ENCODE measurements around the gene SOCS3.

SOCS3 gene

DNA sequence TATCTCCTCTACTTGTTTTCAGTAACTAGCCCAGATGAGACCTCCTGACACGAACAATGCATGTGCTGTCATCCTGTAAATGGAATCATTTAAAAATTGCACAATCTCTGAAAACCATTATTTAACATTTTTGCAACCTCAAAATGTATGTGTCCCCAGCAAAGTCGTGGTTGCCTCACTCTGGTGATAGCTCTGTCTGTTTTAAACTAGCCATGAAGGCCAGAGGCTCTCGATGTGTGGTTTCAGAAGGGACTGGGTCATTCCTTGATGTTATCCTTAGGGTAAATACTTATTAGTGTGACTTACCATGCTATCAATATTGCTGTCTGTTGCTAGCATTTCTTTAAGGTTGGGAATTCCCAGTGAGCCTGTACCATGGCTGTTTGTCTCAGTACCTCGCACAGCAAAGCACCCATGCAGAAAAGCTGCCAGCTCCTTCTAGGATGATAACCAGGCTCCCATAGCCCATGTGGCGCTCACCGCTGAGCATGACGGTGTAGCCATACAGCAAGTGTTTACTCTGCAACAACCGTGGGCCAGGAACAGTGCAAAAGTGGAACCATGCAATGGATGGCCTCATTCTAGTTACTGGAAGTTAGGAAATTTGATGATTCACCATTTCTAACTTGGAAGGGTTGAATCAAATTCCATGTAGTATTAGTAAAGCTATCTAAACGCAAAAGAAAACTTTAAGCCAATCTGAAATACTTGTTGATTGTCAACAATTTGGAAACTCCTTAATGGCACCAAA is 15.7 kb upstream of the SOCS3 start:
- H3K4me3 ChIP-seq (ENCODE audit: low read depth, low read length), result no peak overlapping the region
- DNase-seq (ENCODE audit: low read depth), result no peak
- TF ChIP-seq, protein P1, sequence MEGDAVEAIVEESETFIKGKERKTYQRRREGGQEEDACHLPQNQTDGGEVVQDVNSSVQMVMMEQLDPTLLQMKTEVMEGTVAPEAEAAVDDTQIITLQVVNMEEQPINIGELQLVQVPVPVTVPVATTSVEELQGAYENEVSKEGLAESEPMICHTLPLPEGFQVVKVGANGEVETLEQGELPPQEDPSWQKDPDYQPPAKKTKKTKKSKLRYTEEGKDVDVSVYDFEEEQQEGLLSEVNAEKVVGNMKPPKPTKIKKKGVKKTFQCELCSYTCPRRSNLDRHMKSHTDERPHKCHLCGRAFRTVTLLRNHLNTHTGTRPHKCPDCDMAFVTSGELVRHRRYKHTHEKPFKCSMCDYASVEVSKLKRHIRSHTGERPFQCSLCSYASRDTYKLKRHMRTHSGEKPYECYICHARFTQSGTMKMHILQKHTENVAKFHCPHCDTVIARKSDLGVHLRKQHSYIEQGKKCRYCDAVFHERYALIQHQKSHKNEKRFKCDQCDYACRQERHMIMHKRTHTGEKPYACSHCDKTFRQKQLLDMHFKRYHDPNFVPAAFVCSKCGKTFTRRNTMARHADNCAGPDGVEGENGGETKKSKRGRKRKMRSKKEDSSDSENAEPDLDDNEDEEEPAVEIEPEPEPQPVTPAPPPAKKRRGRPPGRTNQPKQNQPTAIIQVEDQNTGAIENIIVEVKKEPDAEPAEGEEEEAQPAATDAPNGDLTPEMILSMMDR (IDR thresholded peaks at IDR 0.05; ENCODE audit: low read depth, low read length, missing control alignments), result no peak

DNA sequence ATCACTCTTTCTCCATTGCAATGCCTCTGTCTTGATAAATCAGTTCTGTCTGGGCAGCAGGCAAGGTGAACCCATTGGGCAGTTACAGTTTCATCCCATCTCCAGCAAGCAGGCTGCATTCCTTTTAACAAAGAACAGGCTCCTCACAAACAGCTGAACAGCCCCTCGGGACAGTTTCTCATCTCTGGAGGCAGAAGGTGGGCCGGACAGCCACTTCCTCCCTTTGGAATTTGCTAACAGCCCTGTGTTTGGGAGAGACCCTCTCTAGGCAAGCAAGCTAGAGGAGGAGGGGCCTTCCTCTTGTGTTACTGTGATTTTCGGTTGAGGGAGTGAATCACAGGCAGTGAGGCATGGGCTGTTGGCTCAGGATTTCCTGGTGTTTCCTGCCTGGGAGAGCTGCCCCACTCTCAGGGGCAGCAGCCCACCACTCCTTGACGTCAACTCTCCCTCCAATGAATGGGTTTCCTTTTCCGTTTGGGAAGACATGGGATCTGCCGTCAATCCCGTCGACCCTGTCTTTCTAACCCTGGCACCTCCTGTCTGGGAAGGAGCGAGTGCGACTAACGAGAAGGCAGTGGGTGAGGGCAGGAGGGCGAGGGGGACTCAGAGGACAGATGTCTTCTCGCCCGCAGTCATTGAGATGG is 14.9 kb upstream of the SOCS3 start:
- DNase-seq (ENCODE audit: low read depth), result no peak

DNA sequence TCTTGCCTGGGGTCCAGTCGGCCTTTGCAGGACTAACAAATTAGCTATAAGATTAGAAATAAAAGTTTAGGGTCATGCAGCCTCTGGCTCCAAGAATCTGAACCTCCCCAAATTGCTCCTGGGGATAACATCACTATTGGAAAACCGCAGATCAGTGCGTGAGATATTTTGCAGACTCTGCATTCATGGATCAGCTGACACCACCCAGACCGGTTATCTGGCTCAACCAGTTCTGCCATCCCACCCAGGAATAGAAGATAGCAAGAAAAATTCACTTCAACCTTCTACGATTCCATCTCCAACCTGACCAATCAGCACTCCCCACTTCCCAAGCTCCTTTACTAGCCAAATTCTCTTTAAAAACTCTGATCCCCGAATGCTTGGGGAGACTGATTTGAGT is 14.3 kb upstream of the SOCS3 start:
- TF ChIP-seq, protein P1 (IDR thresholded peaks at IDR 0.05; ENCODE audit: low read depth, low read length, missing control alignments), result no peak
- no peak overlapping the region for H3K4me3 ChIP-seq (ENCODE audit: low read depth, low read length)
- no peak for DNase-seq (ENCODE audit: low read depth)

More for the DNA sequence above, 14.9 kb upstream of the SOCS3 start:
- no peak overlapping the region for H3K4me3 ChIP-seq (ENCODE audit: low read depth, low read length)
- TF ChIP-seq, protein P1 (IDR thresholded peaks at IDR 0.05; ENCODE audit: low read depth, low read length, missing control alignments), result no peak

DNA sequence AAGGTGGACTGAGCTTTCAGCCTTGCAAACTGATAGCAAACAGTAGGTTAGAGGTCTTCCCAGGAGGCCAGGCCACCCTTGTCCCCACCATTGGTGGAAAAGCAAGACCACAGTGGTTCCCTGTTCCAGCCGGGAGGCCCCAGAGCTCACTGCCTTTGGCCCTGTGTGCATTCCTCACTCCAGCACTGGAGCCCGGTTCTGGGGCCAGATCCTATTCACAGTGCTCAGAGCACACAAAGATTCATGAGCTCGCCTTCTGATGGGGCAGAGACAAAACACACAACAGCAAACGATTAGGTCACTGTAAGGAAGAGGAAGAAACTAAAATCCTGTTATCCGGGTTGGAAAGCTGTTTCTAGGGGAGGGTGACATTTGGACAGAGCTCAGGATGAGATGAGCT is 13.0 kb upstream of the SOCS3 start:
- TF ChIP-seq, protein P1 (IDR thresholded peaks at IDR 0.05; ENCODE audit: low read depth, low read length, missing control alignments), result no peak
- H3K4me3 ChIP-seq (ENCODE audit: low read depth, low read length), result no peak overlapping the region
- DNase-seq (ENCODE audit: low read depth), result no peak

DNA sequence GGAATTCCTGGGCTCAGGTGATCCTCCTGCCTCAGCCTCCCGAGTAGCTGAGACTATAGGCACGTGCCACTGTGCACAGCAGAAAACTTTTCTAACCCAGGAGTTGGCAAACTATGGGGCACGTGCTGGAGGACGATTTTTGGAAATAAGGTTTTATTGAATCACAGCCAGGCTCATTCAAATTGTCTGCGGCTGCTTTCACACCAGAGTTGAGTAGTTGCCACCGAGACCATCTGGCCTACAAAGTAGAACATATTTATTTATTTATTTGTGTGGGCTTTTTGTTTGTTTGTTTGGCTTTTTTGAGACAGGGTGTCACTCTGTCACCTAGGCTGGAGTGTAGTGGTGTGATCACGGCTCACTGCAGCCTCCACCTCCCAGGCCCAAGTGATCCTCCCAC is 11.2 kb upstream of the SOCS3 start:
- no peak overlapping the region for H3K4me3 ChIP-seq (ENCODE audit: low read depth, low read length)
- TF ChIP-seq, protein P1 (IDR thresholded peaks at IDR 0.05; ENCODE audit: low read depth, low read length, missing control alignments), result no peak
- no peak for DNase-seq (ENCODE audit: low read depth)

DNA sequence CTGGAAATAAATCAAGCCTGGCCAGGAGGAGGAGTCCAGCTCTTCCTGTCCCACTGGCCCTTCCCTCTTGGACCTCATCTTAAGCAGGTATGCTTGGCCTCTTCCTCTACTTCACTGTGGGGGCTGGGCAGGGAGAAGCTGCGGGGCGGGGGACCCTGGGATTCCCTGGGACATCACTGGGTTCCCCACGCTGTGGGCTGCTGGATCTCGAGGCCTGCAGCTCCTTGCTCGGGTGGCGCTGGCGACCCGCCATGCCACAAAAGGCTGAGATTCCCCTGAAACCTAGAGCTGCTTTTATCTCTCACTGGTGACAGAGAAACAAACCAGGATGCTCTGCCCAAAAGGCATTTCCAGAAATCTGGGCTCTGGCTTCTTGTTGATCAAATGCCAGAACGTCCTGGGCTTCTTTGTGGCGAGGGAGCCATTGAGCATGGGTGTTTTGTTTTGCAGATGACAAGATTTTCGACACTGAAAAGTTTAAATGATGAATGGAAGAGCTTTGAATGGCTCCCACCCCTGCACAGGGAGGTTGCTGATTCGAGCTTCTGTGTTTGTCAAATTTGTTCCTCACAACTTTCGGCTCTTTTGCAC is 10.0 kb upstream of the SOCS3 start:
- TF ChIP-seq, protein P1 (IDR thresholded peaks at IDR 0.05; ENCODE audit: low read depth, low read length, missing control alignments), result no peak
- DNase-seq (ENCODE audit: low read depth), result no peak
- H3K4me3 ChIP-seq (ENCODE audit: low read depth, low read length), result no peak overlapping the region

Data from GM12864 (cell line).